GM21825 (cell line): ENCODE results near the gene ANAPC16.
"Not testable (repeated sequence)": the region's sequence is repeated elsewhere in the genome, so short reads cannot be mapped to it uniquely, and the experiment has no call there.

ENCODE experiments used
- ATAC-seq: cut with Tn5 transposase; IDR thresholded peaks from one replicate; pipeline ENCODE4 v1.9.1; 2021; ENCODE audit warnings: mild to moderate bottlenecking, moderate library complexity; ENCODE audit not compliant: unreplicated experiment

ANAPC16 gene

DNA sequence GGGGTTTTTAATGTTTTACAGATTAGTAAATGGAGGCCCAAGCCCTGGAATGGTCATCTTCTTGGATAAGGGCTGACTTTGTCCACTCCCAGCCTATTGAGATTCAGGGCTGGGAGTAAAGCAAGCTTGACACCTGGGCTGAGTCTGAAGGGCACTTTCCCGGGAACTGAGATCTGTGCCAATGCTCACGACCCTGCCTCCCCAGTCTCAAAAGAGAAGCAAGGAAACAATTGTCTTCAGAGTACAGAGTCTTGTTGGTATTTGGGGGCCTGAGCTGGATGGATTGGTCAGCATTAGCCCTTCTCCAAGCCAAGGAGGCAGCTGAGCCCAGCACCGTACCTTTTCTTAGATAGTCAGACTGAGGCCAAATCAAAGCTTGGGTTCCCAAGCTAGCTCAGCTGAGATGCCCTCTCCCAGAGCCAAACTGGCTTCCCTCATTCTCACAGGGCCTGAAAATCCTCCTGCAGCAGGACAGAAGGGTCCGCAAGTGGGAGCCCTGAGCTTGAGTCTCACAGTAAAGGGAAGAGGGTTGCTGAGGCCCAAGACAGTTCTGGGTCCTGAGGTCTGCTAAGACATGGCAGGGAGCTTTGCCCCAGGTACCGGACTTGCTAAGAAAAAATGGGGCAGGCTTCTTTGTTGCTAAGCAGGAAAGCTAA, 61.7 kb downstream of the ANAPC16 start:
- no peak for ATAC-seq

DNA sequence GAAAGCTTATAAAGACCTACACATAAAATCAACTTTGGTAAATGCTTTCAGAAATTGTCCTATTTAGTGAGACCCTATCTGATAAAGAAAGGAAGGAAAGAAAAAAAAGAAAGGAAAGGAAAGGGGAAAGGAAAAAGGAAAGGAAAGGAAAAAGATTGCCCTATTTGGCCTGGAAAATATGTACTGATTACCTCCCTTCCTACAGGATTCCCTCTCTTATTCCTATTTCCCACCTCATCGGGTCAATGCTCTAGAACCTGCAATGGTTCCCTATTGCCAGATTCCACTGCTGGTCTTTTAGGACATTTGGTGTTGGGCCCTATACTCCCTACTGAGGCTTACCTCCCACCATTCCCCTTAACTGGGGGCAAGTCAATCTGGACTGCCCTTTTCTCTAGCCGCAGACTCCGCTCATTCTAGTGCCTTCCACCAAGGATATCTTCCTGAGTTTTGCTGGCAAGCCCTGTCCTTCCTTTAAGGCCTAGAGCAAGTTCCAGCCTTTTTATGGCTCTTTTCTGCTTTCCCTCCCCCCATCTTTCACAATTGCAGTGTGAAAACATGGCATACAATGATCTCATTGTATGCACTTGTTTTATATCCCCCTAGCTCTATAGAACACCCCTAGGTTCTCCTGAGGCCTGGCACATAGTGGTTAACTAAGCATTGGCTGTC, 62.3 kb downstream of the ANAPC16 start:
- ATAC-seq, result no peak

DNA sequence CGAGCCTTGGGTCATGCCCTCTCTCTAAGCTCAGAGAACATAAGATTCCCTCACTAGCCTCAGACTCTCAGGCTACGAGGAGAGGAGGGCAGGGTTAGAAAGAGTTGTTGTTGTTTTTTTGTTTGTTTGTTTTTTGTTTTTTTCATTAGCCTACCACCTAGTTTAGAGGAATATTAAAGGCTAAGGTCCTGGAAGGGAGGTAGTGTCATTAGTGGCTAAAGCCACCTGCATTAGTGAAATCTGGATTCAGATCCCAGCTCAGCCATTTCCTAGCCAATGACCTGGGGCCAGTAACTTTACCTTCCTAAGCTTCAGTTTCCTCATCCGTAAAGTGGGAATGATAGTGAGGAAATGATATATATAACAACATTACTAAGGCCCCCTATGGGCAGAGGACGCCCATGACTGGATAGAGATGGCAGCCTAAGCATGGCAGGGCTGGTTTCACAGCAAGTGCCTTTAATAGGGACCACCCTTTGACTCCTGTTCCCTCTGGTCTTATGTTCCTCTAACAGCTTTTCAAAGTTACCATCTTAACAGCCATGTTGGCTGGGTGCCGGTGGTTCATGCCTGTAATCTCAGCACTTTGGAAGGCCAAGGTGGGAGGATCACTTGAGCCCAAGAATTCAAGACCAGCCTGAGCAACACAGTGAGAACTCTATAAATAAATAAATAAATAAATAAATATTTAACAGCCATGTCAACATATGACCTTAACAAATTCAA, 63.0 kb downstream of the ANAPC16 start:
- ATAC-seq, result no peak

DNA sequence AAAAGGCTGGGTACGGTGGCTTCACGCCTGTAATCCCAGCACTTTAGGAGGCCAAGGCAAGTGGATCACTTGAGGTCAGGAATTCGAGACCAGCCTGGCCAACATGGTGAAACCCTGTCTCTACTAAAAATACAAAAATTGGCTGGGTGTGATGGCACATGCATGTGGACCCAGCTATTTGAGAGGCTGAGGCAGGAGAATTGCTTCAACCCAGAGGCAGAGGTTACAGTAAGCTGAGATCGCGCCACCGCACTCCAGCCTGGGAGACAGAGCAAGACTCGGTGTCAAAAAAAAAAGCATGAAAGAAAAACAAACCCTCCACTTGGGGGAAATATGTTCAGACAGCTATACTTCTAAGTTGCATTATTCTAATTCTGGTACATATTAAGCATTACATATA, 63.8 kb downstream of the ANAPC16 start:
- not testable (repeated sequence) for ATAC-seq

DNA sequence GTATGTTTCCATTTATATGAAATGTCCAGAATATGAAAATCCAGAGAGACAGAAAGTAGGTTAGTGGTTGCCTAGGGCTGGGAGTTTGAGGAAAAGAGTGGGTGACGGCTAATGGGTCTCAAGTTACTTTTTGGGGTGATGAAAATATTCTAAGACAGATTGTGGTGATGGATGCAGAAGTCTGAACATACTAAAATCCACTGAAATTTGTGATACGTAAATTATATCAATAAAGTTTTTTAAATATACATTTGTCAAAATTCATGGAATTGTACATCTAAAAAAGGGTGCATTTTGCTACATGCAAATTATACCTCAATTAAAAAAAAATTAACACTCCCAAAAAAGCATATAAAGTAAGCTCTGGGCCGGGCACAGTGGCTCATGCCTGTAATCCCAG, 67.3 kb downstream of the ANAPC16 start:
- ATAC-seq, result no peak
